Progenitor cell of endocrine pancreas (in vitro differentiated cells): ENCODE measurements around the gene LONP2. TPM values are rescaled to one million over a fixed set of nuclear protein-coding genes. Genes with fewer than 3 reads are reported as not detected.

ENCODE experiments used
- DNase-seq: peaks from one replicate; pipeline ENCODE4 v3.0.0; 2021; ENCODE audit warnings: low spot score; ENCODE audit not compliant: unreplicated experiment
- H3K27ac Mint-ChIP-seq: 2 replicates; pipeline ENCODE4 v1.8.0; 2021; ENCODE audit warnings: mild to moderate bottlenecking, moderate library complexity, mixed read lengths
- H3K27me3 Mint-ChIP-seq: 2 replicates; pipeline ENCODE4 v1.8.0; 2021; ENCODE audit warnings: mixed read lengths
- H3K36me3 Mint-ChIP-seq: 2 replicates; pipeline ENCODE4 v1.8.0; 2022; ENCODE audit warnings: mixed read lengths; ENCODE audit not compliant: insufficient read depth
- H3K4me1 Mint-ChIP-seq: 2 replicates; pipeline ENCODE4 v1.8.0; 2021; ENCODE audit warnings: low read depth, mixed read lengths
- H3K4me3 Mint-ChIP-seq: 2 replicates; pipeline ENCODE4 v1.8.0; 2021; ENCODE audit warnings: low read depth, mild to moderate bottlenecking, moderate library complexity, mixed read lengths
- H3K9me3 Mint-ChIP-seq: 2 replicates; pipeline ENCODE4 v1.8.0; 2021; ENCODE audit warnings: low read depth, mixed read lengths
- total RNA-seq: library from RNA; stranded (reverse); gene quantifications from 2 replicates; pipeline ENCODE4 v1.2.1, GENCODE V29; 2021
- TF ChIP-seq, protein P1 (sequence below): fragments of 200-600 bp; sonication (generic); IDR thresholded peaks from one replicate; pipeline ENCODE4 v1.5.0; 2021; ENCODE audit warnings: antibody characterized with exemption, mild to moderate bottlenecking; ENCODE audit not compliant: unreplicated experiment

Gene LONP2
- total RNA-seq, 1 donor from 2014 or later, result 66.4 TPM

- no peaks in the 10 kb centered on the region for H3K9me3 Mint-ChIP-seq
- TF ChIP-seq, protein P1, sequence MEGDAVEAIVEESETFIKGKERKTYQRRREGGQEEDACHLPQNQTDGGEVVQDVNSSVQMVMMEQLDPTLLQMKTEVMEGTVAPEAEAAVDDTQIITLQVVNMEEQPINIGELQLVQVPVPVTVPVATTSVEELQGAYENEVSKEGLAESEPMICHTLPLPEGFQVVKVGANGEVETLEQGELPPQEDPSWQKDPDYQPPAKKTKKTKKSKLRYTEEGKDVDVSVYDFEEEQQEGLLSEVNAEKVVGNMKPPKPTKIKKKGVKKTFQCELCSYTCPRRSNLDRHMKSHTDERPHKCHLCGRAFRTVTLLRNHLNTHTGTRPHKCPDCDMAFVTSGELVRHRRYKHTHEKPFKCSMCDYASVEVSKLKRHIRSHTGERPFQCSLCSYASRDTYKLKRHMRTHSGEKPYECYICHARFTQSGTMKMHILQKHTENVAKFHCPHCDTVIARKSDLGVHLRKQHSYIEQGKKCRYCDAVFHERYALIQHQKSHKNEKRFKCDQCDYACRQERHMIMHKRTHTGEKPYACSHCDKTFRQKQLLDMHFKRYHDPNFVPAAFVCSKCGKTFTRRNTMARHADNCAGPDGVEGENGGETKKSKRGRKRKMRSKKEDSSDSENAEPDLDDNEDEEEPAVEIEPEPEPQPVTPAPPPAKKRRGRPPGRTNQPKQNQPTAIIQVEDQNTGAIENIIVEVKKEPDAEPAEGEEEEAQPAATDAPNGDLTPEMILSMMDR, result no peak
- DNase-seq, result no peak
- no peak overlapping the region for H3K4me3 Mint-ChIP-seq
- H3K4me1 Mint-ChIP-seq, result no peaks in the 10 kb centered on the region
- no peak overlapping the region for H3K27ac Mint-ChIP-seq
- peaks cover 9% of the 10 kb centered on the region for H3K36me3 Mint-ChIP-seq
- H3K27me3 Mint-ChIP-seq, result no peaks in the 10 kb centered on the region
Measured at GRCh38 chr16:48326915-48327314, 82.8 kb downstream of the LONP2 start.

- Mint-ChIP-seq H3K4me3 (no peak overlapping the region), H3K9me3 (no peaks in the 10 kb centered on the region), H3K4me1 (peaks cover 9% of the 10 kb centered on the region), H3K27ac (peak overlapping the region; percentile 45), H3K27me3 (no peaks in the 10 kb centered on the region), H3K36me3 (peaks cover 7% of the 10 kb centered on the region)
- no peak for DNase-seq
- TF ChIP-seq, protein P1, result no peak
Measured at GRCh38 chr16:48329138-48329537, 85.0 kb downstream of the LONP2 start.

GRCh38 chr16:48330189-48330840 lies 86.2 kb downstream of the LONP2 start:
- H3K4me3 Mint-ChIP-seq, result no peak overlapping the region
- H3K4me1 Mint-ChIP-seq, result peaks cover 9% of the 10 kb centered on the region
- TF ChIP-seq, protein P1, result no peak
- DNase-seq, result no peak
- H3K27ac Mint-ChIP-seq, result peak overlapping the region; percentile 62
- H3K36me3 Mint-ChIP-seq, result peaks cover 14% of the 10 kb centered on the region
- no peaks in the 10 kb centered on the region for H3K9me3 Mint-ChIP-seq
- H3K27me3 Mint-ChIP-seq, result no peaks in the 10 kb centered on the region

- peaks cover 15% of the 10 kb centered on the region for H3K36me3 Mint-ChIP-seq
- TF ChIP-seq, protein P1, result no peak
- H3K4me3 Mint-ChIP-seq, result no peak overlapping the region
- peak overlapping the region; percentile 62 for H3K27ac Mint-ChIP-seq
- H3K27me3 Mint-ChIP-seq, result no peaks in the 10 kb centered on the region
- DNase-seq, result no peak
- peaks cover 9% of the 10 kb centered on the region for H3K4me1 Mint-ChIP-seq
- no peaks in the 10 kb centered on the region for H3K9me3 Mint-ChIP-seq
Measured at GRCh38 chr16:48330841-48331192, 86.7 kb downstream of the LONP2 start.

DNA sequence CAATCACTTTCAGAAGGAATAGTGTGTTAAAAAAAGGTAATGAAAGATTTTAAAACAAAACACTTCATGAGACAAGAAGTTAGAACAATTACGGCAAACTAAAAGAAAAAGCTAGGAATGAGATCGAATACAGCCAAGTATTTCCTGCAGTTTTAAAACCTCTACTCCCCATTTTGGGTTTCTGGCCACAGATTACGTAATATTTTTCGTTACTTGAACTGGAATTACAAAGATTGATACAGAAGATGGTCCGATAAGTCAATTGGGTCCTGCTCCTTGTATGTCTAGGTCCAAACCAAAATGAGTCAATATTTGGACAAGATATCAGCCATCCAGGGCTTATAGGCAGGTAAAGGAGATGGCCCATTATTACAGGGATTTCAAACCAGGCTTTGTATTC lies 88.9 kb downstream of the LONP2 start:
- H3K4me3 Mint-ChIP-seq, result no peak overlapping the region
- H3K4me1 Mint-ChIP-seq, result peaks cover 9% of the 10 kb centered on the region
- H3K27ac Mint-ChIP-seq, result no peak overlapping the region
- no peak for DNase-seq
- peaks cover 22% of the 10 kb centered on the region for H3K36me3 Mint-ChIP-seq
- H3K27me3 Mint-ChIP-seq, result no peaks in the 10 kb centered on the region
- no peaks in the 10 kb centered on the region for H3K9me3 Mint-ChIP-seq
- TF ChIP-seq, protein P1, result no peak
